OCI-LY3 (cell line): ENCODE measurements around the gene LARGE1.

ENCODE experiments used
- EZH2phosphoT487 ChIP-seq: fragments of 200-600 bp; shearing (Covaris generic); IDR thresholded peaks from 2 replicates; pipeline ENCODE4 v1.6.1; 2018; ENCODE audit warnings: antibody characterized with exemption, mixed run types, low read depth
- TF ChIP-seq, protein P1 (sequence below): fragments of 200-600, 300-600 bp; sonication (generic); IDR thresholded peaks from 2 replicates; pipeline ENCODE4 v1.5.1; 2014; ENCODE audit warnings: antibody characterized with exemption, low read length, low read depth

- TF ChIP-seq, protein P1, sequence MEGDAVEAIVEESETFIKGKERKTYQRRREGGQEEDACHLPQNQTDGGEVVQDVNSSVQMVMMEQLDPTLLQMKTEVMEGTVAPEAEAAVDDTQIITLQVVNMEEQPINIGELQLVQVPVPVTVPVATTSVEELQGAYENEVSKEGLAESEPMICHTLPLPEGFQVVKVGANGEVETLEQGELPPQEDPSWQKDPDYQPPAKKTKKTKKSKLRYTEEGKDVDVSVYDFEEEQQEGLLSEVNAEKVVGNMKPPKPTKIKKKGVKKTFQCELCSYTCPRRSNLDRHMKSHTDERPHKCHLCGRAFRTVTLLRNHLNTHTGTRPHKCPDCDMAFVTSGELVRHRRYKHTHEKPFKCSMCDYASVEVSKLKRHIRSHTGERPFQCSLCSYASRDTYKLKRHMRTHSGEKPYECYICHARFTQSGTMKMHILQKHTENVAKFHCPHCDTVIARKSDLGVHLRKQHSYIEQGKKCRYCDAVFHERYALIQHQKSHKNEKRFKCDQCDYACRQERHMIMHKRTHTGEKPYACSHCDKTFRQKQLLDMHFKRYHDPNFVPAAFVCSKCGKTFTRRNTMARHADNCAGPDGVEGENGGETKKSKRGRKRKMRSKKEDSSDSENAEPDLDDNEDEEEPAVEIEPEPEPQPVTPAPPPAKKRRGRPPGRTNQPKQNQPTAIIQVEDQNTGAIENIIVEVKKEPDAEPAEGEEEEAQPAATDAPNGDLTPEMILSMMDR: no peak
- 0 out of 2 replicates have a peak, but pooled peaks have one; percentile 39 for TF ChIP-seq EZH2phosphoT487
Measured at GRCh38 chr22:33271390-33272161, 648.7 kb downstream of the LARGE1 start.
